Fibroblast of lung (primary cell): Measurements from ENCODE around the gene ASPRV1.

Source experiments
- EZH2 ChIP-seq: IDR thresholded peaks from 2 replicates; pipeline ENCODE4 v1.5.1; 2012; ENCODE audit warnings: low read length, control low read depth, mild to moderate bottlenecking; ENCODE audit errors: missing control alignments
- TF ChIP-seq, protein P1 (sequence below), 2 donors: IDR thresholded peaks in 1 of 2; conservative IDR thresholded peaks in 1 of 2; 1 replicate in 1 of 2; 2 replicates in 1 of 2; pipeline ENCODE4 v1.5.1; 2011 to 2012; ENCODE audit warnings: low read length in 2 of 2, control low read depth in 1 of 2, inconsistent platforms in 1 of 2, low read depth in 1 of 2, mild to moderate bottlenecking in 1 of 2

DNA sequence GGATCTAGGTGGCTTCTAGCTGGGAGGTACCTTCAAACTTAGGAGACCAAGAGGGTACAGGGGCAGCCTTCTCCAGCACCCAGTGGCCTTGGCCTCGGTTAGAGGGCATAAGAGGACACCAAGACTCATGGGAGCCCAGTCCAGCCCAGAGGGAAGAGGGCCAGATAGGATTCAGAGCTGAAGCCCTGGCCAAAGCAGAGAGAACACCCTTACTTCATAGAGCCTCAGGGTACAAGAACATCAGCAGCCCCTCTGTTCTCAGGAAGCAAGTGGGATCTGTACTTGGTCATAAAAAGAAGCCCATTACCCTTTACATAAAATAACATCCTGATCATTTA is 45.0 kb upstream of the ASPRV1 start:
- TF ChIP-seq, protein P1, sequence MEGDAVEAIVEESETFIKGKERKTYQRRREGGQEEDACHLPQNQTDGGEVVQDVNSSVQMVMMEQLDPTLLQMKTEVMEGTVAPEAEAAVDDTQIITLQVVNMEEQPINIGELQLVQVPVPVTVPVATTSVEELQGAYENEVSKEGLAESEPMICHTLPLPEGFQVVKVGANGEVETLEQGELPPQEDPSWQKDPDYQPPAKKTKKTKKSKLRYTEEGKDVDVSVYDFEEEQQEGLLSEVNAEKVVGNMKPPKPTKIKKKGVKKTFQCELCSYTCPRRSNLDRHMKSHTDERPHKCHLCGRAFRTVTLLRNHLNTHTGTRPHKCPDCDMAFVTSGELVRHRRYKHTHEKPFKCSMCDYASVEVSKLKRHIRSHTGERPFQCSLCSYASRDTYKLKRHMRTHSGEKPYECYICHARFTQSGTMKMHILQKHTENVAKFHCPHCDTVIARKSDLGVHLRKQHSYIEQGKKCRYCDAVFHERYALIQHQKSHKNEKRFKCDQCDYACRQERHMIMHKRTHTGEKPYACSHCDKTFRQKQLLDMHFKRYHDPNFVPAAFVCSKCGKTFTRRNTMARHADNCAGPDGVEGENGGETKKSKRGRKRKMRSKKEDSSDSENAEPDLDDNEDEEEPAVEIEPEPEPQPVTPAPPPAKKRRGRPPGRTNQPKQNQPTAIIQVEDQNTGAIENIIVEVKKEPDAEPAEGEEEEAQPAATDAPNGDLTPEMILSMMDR (conservative IDR thresholded peaks at IDR 0.05 in 1 of 2, IDR thresholded peaks at IDR 0.05 in 1 of 2; ENCODE audit: low read depth in 1 of 2, low read length in 2 of 2), result no peak
- no peak for TF ChIP-seq EZH2
